HG03135 (cell line): Measurements from ENCODE around the gene GDF2.

Experiments used
- ATAC-seq: cut with Tn5 transposase; IDR thresholded peaks from one replicate; pipeline ENCODE4 v1.9.1; 2021; ENCODE audit warnings: mild to moderate bottlenecking, moderate library complexity; ENCODE audit not compliant: unreplicated experiment

Gene GDF2

GRCh38 chr10:47311193-47311931 lies 10.9 kb upstream of the GDF2 start:
- no peak for ATAC-seq

DNA sequence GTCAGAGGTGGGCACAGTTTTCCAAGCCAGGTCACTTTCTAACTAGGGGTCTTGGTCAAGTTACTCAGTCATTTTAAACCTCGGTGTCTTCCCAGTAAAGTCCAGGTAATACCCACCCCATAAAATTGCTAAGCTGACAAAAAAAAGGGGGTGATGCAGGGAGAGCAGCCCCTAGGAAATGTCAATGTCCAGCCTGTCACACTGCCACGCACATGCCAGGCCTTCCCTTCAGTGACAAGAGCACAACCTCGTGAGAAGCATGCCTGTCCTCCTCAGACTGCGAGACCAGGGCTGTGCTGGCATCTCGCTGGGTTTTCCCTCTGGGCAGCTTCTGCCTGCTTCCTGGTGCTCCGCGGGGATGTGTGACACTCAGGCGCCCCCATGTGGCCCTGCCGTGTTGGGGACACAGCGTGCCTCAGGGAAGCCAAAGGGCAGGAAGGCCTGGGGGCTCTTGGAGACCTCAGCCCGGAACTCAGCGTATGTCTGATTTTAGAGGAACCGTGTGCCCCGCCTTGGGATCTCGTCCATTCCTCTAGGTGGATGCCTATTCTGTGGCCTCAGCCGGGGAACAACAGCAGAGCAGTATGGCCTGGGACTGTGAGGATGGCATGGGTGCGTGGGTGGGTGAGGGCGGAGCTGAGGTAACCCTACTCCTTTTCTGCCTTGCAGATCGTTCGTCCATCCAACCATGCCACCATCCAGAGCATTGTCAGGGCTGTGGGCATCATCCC lies 10.2 kb upstream of the GDF2 start:
- ATAC-seq = no peak

DNA sequence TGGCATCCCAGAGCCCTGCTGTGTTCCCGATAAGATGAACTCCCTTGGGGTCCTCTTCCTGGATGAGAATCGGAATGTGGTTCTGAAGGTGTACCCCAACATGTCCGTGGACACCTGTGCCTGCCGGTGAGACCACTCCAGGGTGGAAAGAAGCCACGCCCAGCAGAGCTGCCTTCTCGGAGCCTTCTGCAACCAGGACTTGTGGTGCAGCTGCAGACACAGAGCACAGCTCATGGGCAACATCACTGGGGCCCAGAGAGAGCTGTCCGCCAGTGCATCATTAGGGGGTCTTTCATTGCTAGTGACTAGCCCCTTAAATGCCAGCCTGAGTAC lies 9.6 kb upstream of the GDF2 start:
- no peak for ATAC-seq

DNA sequence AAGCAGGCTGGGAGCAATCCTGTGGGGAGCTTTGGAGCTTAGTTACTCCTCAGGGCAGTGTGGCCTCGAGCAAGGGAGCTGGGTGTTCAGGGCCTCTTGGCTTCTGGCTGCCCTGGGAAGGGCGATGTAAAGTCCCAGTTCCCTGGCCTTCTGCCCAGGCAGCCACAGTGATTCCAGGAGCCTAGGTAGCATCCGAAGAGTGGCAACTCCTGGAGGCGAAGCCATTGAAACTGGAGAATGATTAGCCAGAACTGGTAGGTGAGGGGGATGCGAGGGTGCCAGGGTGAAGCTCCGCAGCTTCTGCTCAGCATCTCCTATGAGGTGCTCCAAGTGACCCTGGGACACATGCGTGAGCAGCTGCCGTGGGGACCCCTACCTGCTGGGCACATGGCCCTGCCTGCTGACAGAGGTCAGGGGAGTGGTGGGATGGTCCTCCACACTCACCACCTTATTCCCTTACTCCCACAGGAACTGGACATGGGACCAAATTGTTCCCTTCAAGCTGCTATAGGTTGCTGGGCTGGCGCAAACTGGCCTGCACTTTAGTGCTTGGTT lies 7.8 kb upstream of the GDF2 start:
- ATAC-seq = no peak

DNA sequence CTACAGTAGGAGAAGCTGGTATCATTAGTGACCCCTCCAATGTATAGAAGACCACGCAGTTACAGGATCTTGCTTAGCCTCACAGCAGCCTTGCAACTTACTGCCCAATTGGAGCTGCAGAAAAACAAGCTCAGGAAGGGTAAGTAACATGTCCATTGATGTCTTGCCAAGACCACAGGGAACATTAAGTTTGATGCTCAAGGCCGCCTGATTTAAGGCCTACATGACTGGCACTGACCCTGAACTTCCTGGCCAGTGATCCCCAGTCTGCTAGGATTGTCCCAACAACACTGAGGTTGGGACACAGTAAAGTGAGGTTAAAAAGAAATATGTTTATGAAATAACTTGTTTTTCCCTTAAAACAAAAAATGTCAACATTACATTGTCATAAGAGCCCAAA lies 6.8 kb upstream of the GDF2 start:
- no peak for ATAC-seq

- no peak for ATAC-seq
Measured at GRCh38 chr10:47316131-47316530, 6.1 kb upstream of the GDF2 start.

- ATAC-seq = no peak
Measured at GRCh38 chr10:47317251-47317650, 5.0 kb upstream of the GDF2 start.

DNA sequence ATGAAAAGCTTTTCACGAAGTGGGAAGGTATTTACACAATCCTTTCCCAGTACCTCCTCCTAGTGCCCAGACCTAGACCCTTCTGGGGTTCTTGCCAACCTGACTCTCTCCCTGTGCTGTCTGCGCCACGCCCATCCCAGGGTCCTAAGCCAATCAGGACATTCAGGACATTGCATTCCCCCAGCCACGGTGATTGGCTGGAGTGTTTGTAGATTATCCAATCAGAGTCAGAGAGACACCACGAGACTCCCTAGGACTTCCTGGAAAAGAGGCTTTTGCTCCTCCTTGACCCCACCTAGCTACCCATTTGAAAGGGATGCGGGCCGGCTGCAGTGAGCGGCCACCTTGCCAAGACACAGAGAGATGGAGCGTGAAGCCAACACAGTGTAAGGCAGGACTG lies 3.5 kb upstream of the GDF2 start:
- ATAC-seq = no peak

DNA sequence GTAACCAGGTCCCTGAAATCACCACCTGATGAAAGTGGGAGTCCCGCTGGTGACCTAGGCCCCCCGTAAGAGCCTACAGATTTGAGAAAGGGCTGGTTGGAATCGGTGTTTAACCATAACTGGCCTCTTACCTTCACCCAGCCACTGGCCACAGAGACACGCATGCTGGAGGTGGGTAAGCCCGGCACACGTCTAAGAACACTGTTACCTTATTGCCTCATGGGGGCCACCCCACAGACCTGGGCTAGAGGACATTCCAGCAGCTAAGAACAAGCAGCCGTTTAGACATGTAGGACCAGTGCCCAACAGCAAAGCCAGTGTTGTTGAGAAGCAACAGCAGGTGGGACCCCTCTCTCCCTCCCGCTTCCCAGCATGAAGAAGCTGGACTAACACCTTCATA lies 2.5 kb upstream of the GDF2 start:
- no peak for ATAC-seq

GRCh38 chr10:47320812-47321211 lies 1.4 kb upstream of the GDF2 start:
- no peak for ATAC-seq

GRCh38 chr10:47321521-47322195 lies 596 bp upstream of the GDF2 start:
- ATAC-seq = no peak

DNA sequence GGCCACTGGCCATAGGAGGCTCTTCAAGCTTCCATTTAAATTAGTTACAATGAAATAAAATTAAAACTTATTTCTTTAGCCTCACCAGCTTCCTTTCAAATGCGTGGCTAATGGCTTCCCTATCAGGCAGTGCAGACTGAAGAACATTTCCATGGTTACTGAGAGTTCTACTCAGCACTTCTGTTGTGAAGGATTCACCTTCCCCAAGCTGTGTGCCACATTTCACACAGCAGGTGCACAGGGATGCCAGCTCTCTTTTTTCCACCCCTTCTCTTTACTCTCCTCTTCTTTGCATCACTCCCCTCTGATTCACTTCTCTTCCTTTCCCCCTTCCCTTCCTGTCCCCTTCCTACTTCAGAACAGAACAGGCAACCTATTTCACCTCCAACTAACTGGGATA lies 833 bp downstream of the GDF2 start:
- no peak for ATAC-seq

GRCh38 chr10:47323636-47324296 lies 1.5 kb downstream of the GDF2 start:
- no peak for ATAC-seq

DNA sequence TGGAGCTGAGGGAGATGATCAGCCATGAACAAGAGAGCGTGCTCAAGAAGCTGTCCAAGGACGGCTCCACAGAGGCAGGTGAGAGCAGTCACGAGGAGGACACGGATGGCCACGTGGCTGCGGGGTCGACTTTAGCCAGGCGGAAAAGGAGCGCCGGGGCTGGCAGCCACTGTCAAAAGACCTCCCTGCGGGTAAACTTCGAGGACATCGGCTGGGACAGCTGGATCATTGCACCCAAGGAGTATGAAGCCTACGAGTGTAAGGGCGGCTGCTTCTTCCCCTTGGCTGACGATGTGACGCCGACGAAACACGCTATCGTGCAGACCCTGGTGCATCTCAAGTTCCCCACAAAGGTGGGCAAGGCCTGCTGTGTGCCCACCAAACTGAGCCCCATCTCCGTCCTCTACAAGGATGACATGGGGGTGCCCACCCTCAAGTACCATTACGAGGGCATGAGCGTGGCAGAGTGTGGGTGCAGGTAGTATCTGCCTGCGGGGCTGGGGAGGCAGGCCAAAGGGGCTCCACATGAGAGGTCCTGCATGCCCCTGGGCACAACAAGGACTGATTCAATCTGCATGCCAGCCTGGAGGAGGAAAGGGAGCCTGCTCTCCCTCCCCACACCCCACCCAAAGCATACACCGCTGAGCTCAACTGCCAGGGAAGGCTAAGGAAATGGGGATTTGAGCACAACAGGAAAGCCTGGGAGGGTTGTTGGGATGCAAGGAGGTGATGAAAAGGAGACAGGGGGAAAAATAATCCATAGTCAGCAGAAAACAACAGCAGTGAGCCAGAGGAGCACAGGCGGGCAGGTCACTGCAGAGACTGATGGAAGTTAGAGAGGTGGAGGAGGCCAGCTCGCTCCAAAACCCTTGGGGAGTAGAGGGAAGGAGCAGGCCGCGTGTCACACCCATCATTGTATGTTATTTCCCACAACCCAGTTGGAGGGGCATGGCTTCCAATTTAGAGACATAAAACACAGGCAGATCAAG lies 3.3 kb downstream of the GDF2 start:
- ATAC-seq = no peak

DNA sequence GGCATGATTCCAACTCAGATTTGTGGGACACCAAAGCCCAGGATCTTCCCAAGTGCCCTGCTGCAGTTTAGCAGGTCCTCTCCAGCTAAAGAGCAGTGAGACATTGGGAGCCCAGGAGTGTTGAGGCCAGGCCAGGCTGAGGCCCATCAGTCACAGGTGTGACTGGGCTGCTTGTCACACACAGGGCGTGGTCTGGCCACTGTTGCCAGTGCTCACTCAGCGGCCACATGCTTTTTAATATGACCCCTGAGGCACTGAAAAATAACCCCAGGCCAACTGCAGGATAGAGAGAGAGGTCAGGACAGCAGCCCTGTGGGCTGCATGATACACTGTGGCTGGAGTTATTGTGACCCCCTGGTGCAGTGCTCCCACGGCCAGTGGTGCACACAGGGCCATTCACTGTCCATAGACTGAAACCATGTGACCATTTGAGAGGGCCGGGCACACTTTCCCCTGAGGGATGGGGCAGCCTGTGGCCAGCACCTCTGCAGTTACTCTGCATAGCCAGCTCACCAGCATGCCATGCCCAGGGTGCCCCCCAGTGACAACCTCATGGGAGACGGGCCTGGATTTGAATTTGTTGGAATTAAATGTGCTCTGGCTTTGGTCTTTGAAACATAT lies 4.2 kb downstream of the GDF2 start:
- no peak for ATAC-seq

- ATAC-seq = no peak
Measured at GRCh38 chr10:47326927-47327330, 4.7 kb downstream of the GDF2 start.

GRCh38 chr10:47329855-47330254 lies 7.6 kb downstream of the GDF2 start:
- no peak for ATAC-seq

- no peak for ATAC-seq
Measured at GRCh38 chr10:47330366-47330765, 8.1 kb downstream of the GDF2 start.

DNA sequence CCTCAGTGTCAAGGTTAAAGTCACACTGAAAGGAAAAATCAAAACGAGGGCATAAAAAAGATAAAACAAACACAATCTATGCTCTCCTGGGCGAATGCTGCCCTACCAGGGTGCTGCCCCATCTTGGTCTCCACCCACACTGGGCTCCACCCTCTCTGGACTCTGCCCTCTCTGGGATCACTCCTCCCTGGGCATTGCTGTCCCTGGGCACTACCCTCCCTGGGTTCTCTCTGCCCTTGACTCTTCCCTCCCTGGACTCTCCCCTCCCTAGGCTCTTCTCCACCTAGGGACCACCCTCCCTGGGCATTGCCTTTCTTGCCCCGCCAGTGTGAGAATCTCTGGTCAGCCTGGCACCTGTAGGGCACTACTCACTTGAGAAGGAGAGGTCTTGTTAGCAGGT lies 8.6 kb downstream of the GDF2 start:
- ATAC-seq = no peak

- ATAC-seq = no peak
Measured at GRCh38 chr10:47331491-47331890, 9.2 kb downstream of the GDF2 start.
